Activated CD8-positive, alpha-beta memory T cell treated with anti-CD3 and anti-CD28 coated beads, Interleukin-2, amount 10 ng/mL, durations not matched to agents 7 days and 5 days (primary cell): ENCODE data around the gene HIVEP2. TPM values are rescaled to one million over a fixed set of nuclear protein-coding genes. Genes with fewer than 3 reads are reported as not detected.
A peak's percentile ranks its signal among the peaks of the same experiment; 100 is the strongest.

Experiments
- ATAC-seq: fragments of 150-1000 bp; cut with Tn5 transposase; one replicate; pipeline ENCODE4 v1.10.0; 2021; ENCODE audit warnings: moderate library complexity
- CTCF ChIA-PET: fragments of 350-600 bp; sonication (Branson Sonifier 250); formaldehyde crosslinking; loops from one replicate; lab custom pipeline; 2021; ENCODE audit warnings: antibody characterized with exemption; lab: Charles Lee
- DNase-seq: peaks from one replicate; pipeline ENCODE4 v3.0.0-alpha.2; 2020
- H3K27ac Mint-ChIP-seq: one replicate; pipeline ENCODE4 v1.8.0; 2021; ENCODE audit warnings: mild to moderate bottlenecking, mixed read lengths
- H3K27me3 Mint-ChIP-seq: one replicate; pipeline ENCODE4 v1.8.0; 2021; ENCODE audit warnings: mixed read lengths
- H3K36me3 Mint-ChIP-seq: one replicate; pipeline ENCODE4 v1.8.0; 2021; ENCODE audit warnings: mild to moderate bottlenecking, mixed read lengths
- H3K4me1 Mint-ChIP-seq: one replicate; pipeline ENCODE4 v1.8.0; 2021; ENCODE audit warnings: mixed read lengths
- H3K4me3 Mint-ChIP-seq: one replicate; pipeline ENCODE4 v1.8.0; 2021; ENCODE audit warnings: mild to moderate bottlenecking, moderate library complexity, mixed read lengths
- H3K9me3 Mint-ChIP-seq: one replicate; pipeline ENCODE4 v1.8.0; 2022; ENCODE audit warnings: low read depth, mixed read lengths
- total RNA-seq, 2 experiments: library from RNA; stranded (reverse); gene quantifications; one replicate each; pipeline ENCODE4 v1.2.3, GENCODE V29; 2021

Gene HIVEP2
- total RNA-seq, 2 experiments from 2014 or later: 24.1 to 28.8 TPM

DNA sequence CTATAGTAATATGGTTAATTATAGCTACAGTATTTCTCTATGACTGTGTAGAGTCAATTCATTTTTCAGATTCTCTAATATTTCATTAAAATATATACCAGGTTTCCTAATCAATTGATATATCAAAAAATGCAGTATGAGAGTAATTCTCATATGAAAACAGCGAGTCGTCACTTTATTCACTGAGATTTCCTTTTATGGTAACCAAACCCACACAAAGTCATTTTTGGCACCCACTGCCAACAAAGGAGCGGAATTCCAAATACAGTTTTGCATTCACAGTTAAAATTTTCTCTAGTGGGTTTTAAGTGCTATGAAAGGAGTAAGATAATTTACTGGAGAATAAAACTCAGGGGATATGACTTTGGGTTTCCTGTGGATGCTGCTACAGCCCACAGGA, 163.8 kb downstream of the HIVEP2 start:
- Mint-ChIP-seq H3K4me1 (peaks cover 18% of the 10 kb centered on the region), H3K9me3 (no peaks in the 10 kb centered on the region), H3K27ac (no peak overlapping the region), H3K4me3 (no peak overlapping the region), H3K36me3 (peaks cover 26% of the 10 kb centered on the region), H3K27me3 (no peaks in the 10 kb centered on the region)
- CTCF ChIA-PET: interaction anchor here (1.4 kb wide), 1 partner anchor 10 kb away, joined by 4 read pairs; no protein-coding TSS in a partner anchor
- ATAC-seq (no peak), DNase-seq (no peak)

DNA sequence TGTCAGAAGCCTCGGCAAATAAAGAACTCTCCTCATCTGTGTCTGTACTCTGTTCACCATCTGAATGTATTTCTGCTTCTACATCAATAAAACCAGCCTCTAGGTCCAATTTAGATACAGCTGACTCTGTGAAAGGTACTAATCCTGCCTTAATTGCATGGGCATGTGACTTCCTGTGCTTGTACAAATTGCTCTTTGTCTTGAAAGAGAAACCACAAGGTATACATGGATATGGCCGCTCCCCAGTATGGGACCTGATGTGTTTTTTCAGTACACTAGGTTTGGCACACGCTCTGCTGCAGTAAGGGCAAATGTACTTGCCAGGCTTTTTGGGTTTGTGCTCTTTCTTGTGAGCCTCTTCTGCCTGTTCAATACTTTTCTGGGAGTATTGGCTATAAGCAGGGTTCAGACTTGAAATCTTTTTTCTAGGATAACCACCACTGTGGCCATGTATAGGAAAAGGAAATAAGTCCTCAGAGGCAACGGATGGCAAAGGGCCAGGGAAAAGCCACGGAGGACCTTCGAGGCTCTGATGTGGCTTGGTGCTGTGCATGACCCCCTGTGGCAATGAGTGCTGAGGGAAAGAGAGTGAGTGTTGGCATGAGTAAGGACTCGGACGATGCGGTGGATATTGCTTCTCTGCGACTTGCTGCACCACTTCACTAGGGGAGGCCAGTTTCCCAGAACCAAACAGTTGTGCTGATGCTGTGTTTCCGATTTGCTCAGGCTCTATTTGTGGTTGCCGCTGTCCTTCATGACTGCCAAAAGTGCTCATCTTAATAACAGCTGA, 170.9 kb downstream of the HIVEP2 start:
- H3K4me1 Mint-ChIP-seq: peaks cover 28% of the 10 kb centered on the region
- peaks cover 57% of the 10 kb centered on the region for H3K36me3 Mint-ChIP-seq
- H3K9me3 Mint-ChIP-seq: no peaks in the 10 kb centered on the region
- peak; percentile 61 for ATAC-seq
- H3K4me3 Mint-ChIP-seq: no peak overlapping the region
- CTCF ChIA-PET: no interaction called here
- no peak for DNase-seq
- H3K27me3 Mint-ChIP-seq: no peaks in the 10 kb centered on the region
- H3K27ac Mint-ChIP-seq: peak overlapping the region; percentile 44

- peaks cover 28% of the 10 kb centered on the region for H3K4me1 Mint-ChIP-seq
- peak; percentile 67 for ATAC-seq
These were observed 171.7 kb downstream of the HIVEP2 start for GRCh38 chr6:142773324-142773723.

DNA sequence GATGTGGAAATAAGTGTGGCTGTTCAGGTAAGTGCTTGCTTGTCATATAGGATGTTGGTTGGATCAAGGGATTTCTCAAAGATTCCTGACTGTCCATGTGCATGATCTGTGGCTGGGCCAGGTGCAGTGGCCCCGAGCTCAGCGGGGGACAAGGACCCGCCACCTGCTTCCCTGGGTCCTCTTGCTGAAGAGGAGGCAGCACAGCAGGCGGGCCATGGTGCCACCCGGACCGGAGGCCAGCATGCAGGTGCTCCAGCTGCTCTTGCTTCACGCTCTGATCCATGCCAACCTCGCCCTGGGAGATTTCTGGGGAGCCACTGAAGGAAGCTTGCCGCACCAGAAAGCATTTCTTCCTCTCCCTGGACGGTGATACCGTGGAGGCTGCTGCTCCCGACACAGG, 173.8 kb downstream of the HIVEP2 start:
- CTCF ChIA-PET: interaction anchor here (1.0 to 1.2 kb wide), 2 partner anchors 9 to 10 kb away, joined by 4 read pairs; no protein-coding TSS in a partner anchor
- H3K4me3 Mint-ChIP-seq: no peak overlapping the region
- no peaks in the 10 kb centered on the region for H3K27me3 Mint-ChIP-seq
- ATAC-seq: no peak
- peaks cover 71% of the 10 kb centered on the region for H3K36me3 Mint-ChIP-seq
- peaks cover 24% of the 10 kb centered on the region for H3K4me1 Mint-ChIP-seq
- H3K27ac Mint-ChIP-seq: no peak overlapping the region
- DNase-seq: no peak
- H3K9me3 Mint-ChIP-seq: no peaks in the 10 kb centered on the region

More at GRCh38 chr6:142773324-142773723, 171.7 kb downstream of the HIVEP2 start:
- peaks cover 57% of the 10 kb centered on the region for H3K36me3 Mint-ChIP-seq
- DNase-seq: no peak
- H3K27ac Mint-ChIP-seq: peak overlapping the region; percentile 1
- no peak overlapping the region for H3K4me3 Mint-ChIP-seq
- no peaks in the 10 kb centered on the region for H3K9me3 Mint-ChIP-seq
- CTCF ChIA-PET: no interaction called here
- H3K27me3 Mint-ChIP-seq: no peaks in the 10 kb centered on the region

DNA sequence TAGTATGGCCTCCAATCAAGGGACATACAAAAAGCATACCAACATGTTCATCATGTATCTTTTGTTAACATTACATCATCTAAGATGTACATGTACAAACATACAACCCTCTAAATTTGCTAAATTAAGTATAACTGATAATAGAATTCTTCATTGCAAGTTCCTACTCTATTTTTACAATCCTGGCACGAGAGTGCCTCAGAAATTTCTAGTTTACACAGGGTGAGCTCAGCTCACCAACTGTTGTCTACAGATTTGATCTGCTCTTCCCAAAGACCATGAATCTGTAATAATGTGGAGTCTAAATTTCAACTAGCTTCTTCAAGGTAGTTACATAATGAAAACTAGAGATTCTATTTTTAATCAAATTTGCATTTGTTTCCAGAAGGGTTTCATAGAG, 179.7 kb downstream of the HIVEP2 start:
- CTCF ChIA-PET: no interaction called here
- no peak overlapping the region for H3K4me3 Mint-ChIP-seq
- no peak overlapping the region for H3K27ac Mint-ChIP-seq
- no peak for ATAC-seq
- H3K27me3 Mint-ChIP-seq: no peaks in the 10 kb centered on the region
- H3K4me1 Mint-ChIP-seq: peaks cover 11% of the 10 kb centered on the region
- H3K9me3 Mint-ChIP-seq: no peaks in the 10 kb centered on the region
- DNase-seq: no peak
- peaks cover 43% of the 10 kb centered on the region for H3K36me3 Mint-ChIP-seq

DNA sequence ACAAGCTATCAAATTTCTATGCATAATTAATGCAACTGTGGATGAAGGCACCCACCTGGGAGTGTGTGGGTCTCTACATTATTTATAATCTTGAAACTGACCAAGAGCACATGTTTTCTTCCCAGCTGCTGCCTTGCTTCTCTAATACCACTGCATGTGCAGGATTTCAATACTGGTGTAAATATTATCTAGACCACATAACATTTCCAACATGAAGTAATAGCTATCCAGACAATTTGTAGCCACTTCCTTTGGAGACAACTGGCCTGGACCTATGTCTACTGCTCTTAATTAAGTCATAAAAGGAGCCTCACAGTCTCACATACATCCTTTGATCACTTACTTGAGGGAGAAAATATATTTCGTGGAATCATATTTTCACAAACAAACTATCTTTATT, 180.7 kb downstream of the HIVEP2 start:
- CTCF ChIA-PET: interaction anchor here (1.2 kb wide), 1 partner anchor 72 kb away, joined by 3 read pairs; no protein-coding TSS in a partner anchor
- H3K36me3 Mint-ChIP-seq: peaks cover 43% of the 10 kb centered on the region
- ATAC-seq (no peak), DNase-seq (no peak)
- H3K4me3 Mint-ChIP-seq: no peak overlapping the region
- no peak overlapping the region for H3K27ac Mint-ChIP-seq
- no peaks in the 10 kb centered on the region for H3K27me3 Mint-ChIP-seq
- H3K4me1 Mint-ChIP-seq: peaks cover 11% of the 10 kb centered on the region
- H3K9me3 Mint-ChIP-seq: no peaks in the 10 kb centered on the region

GRCh38 chr6:142763205-142763604, 181.8 kb downstream of the HIVEP2 start:
- no peak overlapping the region for H3K27ac Mint-ChIP-seq
- CTCF ChIA-PET: interaction anchor here (2.1 kb wide), 1 partner anchor 8 kb away, joined by 4 read pairs; no protein-coding TSS in a partner anchor

DNA sequence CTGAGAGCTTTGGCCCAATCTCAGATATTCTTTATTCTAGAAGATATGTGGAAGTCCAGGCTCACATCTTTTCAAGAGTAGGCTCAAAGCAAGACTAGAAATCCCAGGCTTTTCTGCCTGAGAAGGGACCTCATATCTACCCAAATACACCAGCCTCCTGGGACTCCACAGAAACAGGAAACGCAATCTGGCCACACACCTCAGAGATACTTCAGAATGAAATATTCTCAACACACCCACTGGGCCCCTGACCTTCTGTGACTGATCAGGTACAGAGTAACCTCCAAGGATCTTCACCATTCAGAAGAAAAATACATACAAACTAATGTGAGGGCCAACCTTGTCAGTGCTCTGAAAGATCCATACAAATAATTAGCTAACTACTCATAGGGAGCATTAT, 183.2 kb downstream of the HIVEP2 start:
- H3K36me3 Mint-ChIP-seq: peaks cover 42% of the 10 kb centered on the region
- ATAC-seq (peak; percentile 6), DNase-seq (no peak)
- H3K27ac Mint-ChIP-seq: peak overlapping the region; percentile 3
- no peaks in the 10 kb centered on the region for H3K9me3 Mint-ChIP-seq
- H3K27me3 Mint-ChIP-seq: no peaks in the 10 kb centered on the region
- no peak overlapping the region for H3K4me3 Mint-ChIP-seq
- peaks cover 18% of the 10 kb centered on the region for H3K4me1 Mint-ChIP-seq
- CTCF ChIA-PET: interaction anchor here (2.1 kb wide), 1 partner anchor 10 kb away, joined by 4 read pairs; no protein-coding TSS in a partner anchor

More at GRCh38 chr6:142763205-142763604, 181.8 kb downstream of the HIVEP2 start:
- ATAC-seq: no peak
- Mint-ChIP-seq H3K27me3 (no peaks in the 10 kb centered on the region), H3K36me3 (peaks cover 44% of the 10 kb centered on the region), H3K4me1 (peaks cover 11% of the 10 kb centered on the region), H3K4me3 (no peak overlapping the region), H3K9me3 (no peaks in the 10 kb centered on the region)
- no peak for DNase-seq

- CTCF ChIA-PET: no interaction called here
- peaks cover 51% of the 10 kb centered on the region for H3K36me3 Mint-ChIP-seq
- peaks cover 23% of the 10 kb centered on the region for H3K4me1 Mint-ChIP-seq
These were observed 184.8 kb downstream of the HIVEP2 start for GRCh38 chr6:142760152-142760551.

DNA sequence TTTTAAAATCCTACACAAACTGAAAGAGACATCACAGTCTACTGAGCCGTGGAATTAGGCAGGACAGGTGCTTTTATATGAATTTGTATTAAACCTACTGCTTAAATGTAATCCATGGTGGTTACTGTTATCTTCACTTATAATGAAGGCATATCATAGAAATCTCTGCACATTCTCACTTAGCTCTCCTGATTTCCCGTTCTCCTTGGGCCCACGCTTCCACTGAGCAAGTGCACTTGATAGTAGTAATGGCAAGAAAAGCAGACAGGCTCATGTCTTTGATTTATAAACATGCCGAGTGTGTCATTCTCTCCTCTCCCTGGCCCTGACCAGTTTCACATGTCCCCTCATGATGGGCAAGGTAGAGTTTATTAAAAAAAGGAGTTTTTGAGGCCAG, 186.3 kb downstream of the HIVEP2 start:
- H3K27me3 Mint-ChIP-seq: no peaks in the 10 kb centered on the region
- ATAC-seq: no peak
- DNase-seq: no peak
- CTCF ChIA-PET: interaction anchor here (1.0 kb wide), 1 partner anchor 9 kb away, joined by 3 read pairs; no protein-coding TSS in a partner anchor
- peaks cover 23% of the 10 kb centered on the region for H3K4me1 Mint-ChIP-seq
- H3K4me3 Mint-ChIP-seq: no peak overlapping the region
- H3K36me3 Mint-ChIP-seq: peaks cover 57% of the 10 kb centered on the region
- H3K9me3 Mint-ChIP-seq: no peaks in the 10 kb centered on the region
- no peak overlapping the region for H3K27ac Mint-ChIP-seq

More at GRCh38 chr6:142760152-142760551, 184.8 kb downstream of the HIVEP2 start:
- Mint-ChIP-seq H3K9me3 (no peaks in the 10 kb centered on the region), H3K27me3 (no peaks in the 10 kb centered on the region), H3K4me3 (no peak overlapping the region), H3K27ac (no peak overlapping the region)
- ATAC-seq: no peak
- no peak for DNase-seq

GRCh38 chr6:142757852-142758628, 186.9 kb downstream of the HIVEP2 start:
- ATAC-seq (no peak), DNase-seq (no peak)
- Mint-ChIP-seq H3K4me1 (peaks cover 23% of the 10 kb centered on the region), H3K4me3 (no peak overlapping the region), H3K9me3 (no peaks in the 10 kb centered on the region), H3K27ac (no peak overlapping the region), H3K27me3 (no peaks in the 10 kb centered on the region), H3K36me3 (peaks cover 61% of the 10 kb centered on the region)
- CTCF ChIA-PET: interaction anchor here (1.0 kb wide), 1 partner anchor 9 kb away, joined by 3 read pairs; no protein-coding TSS in a partner anchor

- Mint-ChIP-seq H3K27me3 (no peaks in the 10 kb centered on the region), H3K4me1 (peaks cover 13% of the 10 kb centered on the region), H3K27ac (no peak overlapping the region), H3K36me3 (peaks cover 57% of the 10 kb centered on the region), H3K9me3 (no peaks in the 10 kb centered on the region), H3K4me3 (no peak overlapping the region)
- no peak for DNase-seq
- ATAC-seq: peak; percentile 27
- CTCF ChIA-PET: no interaction called here
These were observed 188.8 kb downstream of the HIVEP2 start for GRCh38 chr6:142756215-142756630.

- Mint-ChIP-seq H3K4me1 (peaks cover 13% of the 10 kb centered on the region), H3K4me3 (no peak overlapping the region), H3K36me3 (peaks cover 36% of the 10 kb centered on the region), H3K9me3 (no peaks in the 10 kb centered on the region), H3K27ac (no peak overlapping the region), H3K27me3 (no peaks in the 10 kb centered on the region)
- CTCF ChIA-PET: no interaction called here
- ATAC-seq: no peak
- no peak for DNase-seq
These were observed 191.8 kb downstream of the HIVEP2 start for GRCh38 chr6:142753196-142753595.
